ENCODE measurements around the gene TCF19. TPM values are rescaled to one million over a fixed set of nuclear protein-coding genes. Genes with fewer than 3 reads are reported as not detected.
A peak's percentile ranks its signal among the peaks of the same experiment; 100 is the strongest.

TCF19 gene
- total and polyA plus RNA-seq, 2 experiments from 2014 or later, result 8.3 to 11.1 TPM

- TF ChIP-seq STAT1 (IDR thresholded peaks at IDR 0.05; ENCODE audit: unreplicated experiment) (no peak), CTCF (conservative IDR thresholded peaks at IDR 0.05; ENCODE audit: low read depth in 2 of 2) (no peak), EZH2 (IDR thresholded peaks at IDR 0.05; ENCODE audit: low read depth, unreplicated experiment) (no peak), EZH2phosphoT487 (IDR thresholded peaks at IDR 0.05; ENCODE audit: unreplicated experiment) (no peak), ZNF114 (CRISPR knock-in tag; IDR thresholded peaks at IDR 0.05) (no peak), ETS1 (IDR thresholded peaks at IDR 0.05) (no peak), CREB1 (CRISPR knock-in tag; IDR thresholded peaks at IDR 0.05; ENCODE audit: low read depth) (no peak), NANOG (IDR thresholded peaks at IDR 0.05; ENCODE audit: borderline replicate concordance) (no peak), ZNF331 (CRISPR knock-in tag; IDR thresholded peaks at IDR 0.05; ENCODE audit: low read depth) (no peak), JUNB (IDR thresholded peaks at IDR 0.05; ENCODE audit: unreplicated experiment) (no peak), POLR2AphosphoS5 (IDR thresholded peaks at IDR 0.05; ENCODE audit: low read depth) (no peak)
Observed at GRCh38 chr6:31174378-31174777, 16.0 kb downstream of the TCF19 start (continued).

GRCh38 chr6:31175971-31176370 is 17.6 kb downstream of the TCF19 start:
- Mint-ChIP-seq H3K27ac (peak overlapping the region; percentile 68; the same call in 1 of the 2 replicates), H3K4me3 (peak overlapping the region; percentile 8; the same call in 1 of the 3 replicates), H3K27me3 (ENCODE audit: insufficient read depth, low read depth, poor library complexity) (peaks cover 30% of the 10 kb centered on the region), H3K9me3 (no peaks in the 10 kb centered on the region), H3K36me3 (ENCODE audit: low read depth) (peaks cover 13% of the 10 kb centered on the region), H3K4me1 (peaks cover 57% of the 10 kb centered on the region)
- H3K27ac ChIP-seq (ENCODE audit: low read depth), result no peak overlapping the region
- peaks cover 14% of the 10 kb centered on the region for H3F3A ChIP-seq (replicated peaks; ENCODE audit: low read depth)
- H3K27me3 ChIP-seq (ENCODE audit: insufficient read depth), result no peaks in the 10 kb centered on the region
- no peak overlapping the region for H2AFZ ChIP-seq
- peaks cover 36% of the 10 kb centered on the region for H3K4me1 ChIP-seq (ENCODE audit: insufficient read depth)
- H4K20me1 ChIP-seq (replicated peaks; ENCODE audit: insufficient read depth), result no peaks in the 10 kb centered on the region
- H3K4me2 ChIP-seq, result no peak overlapping the region
- no peak for ATAC-seq
- peaks cover 21% of the 10 kb centered on the region for H3K79me2 ChIP-seq (replicated peaks; ENCODE audit: insufficient read depth)
- no peak overlapping the region for H3K4me3 ChIP-seq
- no peak for DNase-seq (ENCODE audit: low spot score)
- H3K36me3 ChIP-seq (ENCODE audit: insufficient read depth), result no peaks in the 10 kb centered on the region
- H3K9me2 ChIP-seq (ENCODE audit: insufficient read depth), result no peaks in the 10 kb centered on the region
- TF ChIP-seq CREB1 (CRISPR knock-in tag; IDR thresholded peaks at IDR 0.05; ENCODE audit: low read depth), result no peak
- no peak for TF ChIP-seq JUNB (IDR thresholded peaks at IDR 0.05; ENCODE audit: unreplicated experiment)
- no peak for TF ChIP-seq POLR2AphosphoS5 (IDR thresholded peaks at IDR 0.05; ENCODE audit: low read depth)
- TF ChIP-seq EZH2 (IDR thresholded peaks at IDR 0.05; ENCODE audit: low read depth, unreplicated experiment), result no peak
- no peak for TF ChIP-seq REST (IDR thresholded peaks at IDR 0.05; ENCODE audit: unreplicated experiment)
- TF ChIP-seq ZNF114 (CRISPR knock-in tag; IDR thresholded peaks at IDR 0.05), result no peak
- no peak for TF ChIP-seq ZNF462 (CRISPR knock-in tag; IDR thresholded peaks at IDR 0.05)
- TF ChIP-seq NANOG (IDR thresholded peaks at IDR 0.05; ENCODE audit: borderline replicate concordance), result no peak

Measured in GM23338 (cell line).